ENCODE data around the gene CTNNA2. TPM values are rescaled to one million over a fixed set of nuclear protein-coding genes. Genes with fewer than 3 reads are reported as not detected.

The CTNNA2 gene
- total RNA-seq, 1 experiment from 2014 or later: 5.5 TPM

DNA sequence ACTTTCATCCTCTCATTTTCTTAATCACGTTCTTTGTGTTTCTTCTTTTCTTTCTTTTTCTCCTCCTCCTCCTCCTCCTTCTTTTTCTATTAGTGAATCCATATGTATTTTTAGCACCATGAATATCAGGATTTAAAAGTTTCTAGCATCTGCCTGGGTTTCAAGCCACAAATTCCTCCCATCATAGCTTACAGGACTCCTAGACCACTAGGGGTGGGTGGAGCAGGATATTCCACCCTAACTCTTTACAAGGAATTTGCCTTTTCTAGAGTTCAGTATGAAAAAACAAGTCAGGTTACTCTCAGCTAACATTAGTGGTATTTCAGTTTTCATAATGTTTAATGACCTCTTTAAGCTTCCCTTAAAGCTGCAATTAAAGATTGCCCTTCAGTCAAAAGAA lies 810.8 kb downstream of the CTNNA2 start:
- Histone ChIP-seq H3K4me1 (ENCODE audit: insufficient read depth, low read length) (peaks cover 7% of the 10 kb centered on the region; the same call in 1 of the 2 replicates), H3K14ac (ENCODE audit: insufficient read depth, low read length) (no peak overlapping the region), H3K9ac (ENCODE audit: extremely low read depth, insufficient read length, low read length) (no peak overlapping the region), H3K23me2 (ENCODE audit: insufficient read length, low read depth, low read length, poor library complexity, severe bottlenecking) (no peaks in the 10 kb centered on the region), H3K23ac (ENCODE audit: insufficient read length, low read depth, low read length) (no peak overlapping the region), H3K27ac (ENCODE audit: insufficient read length, low read depth, low read length) (no peak overlapping the region), H3K27me3 (ENCODE audit: insufficient read depth, low read length) (no peaks in the 10 kb centered on the region; the same call in 1 of the 2 replicates), H3K18ac (ENCODE audit: insufficient read length, low read depth, low read length) (no peak overlapping the region), H2AFZ (ENCODE audit: low read length) (no peak overlapping the region), H2AK5ac (ENCODE audit: insufficient read length, low read length) (no peak overlapping the region), H3K4me2 (ENCODE audit: insufficient read depth, insufficient read length, low read length) (no peak overlapping the region), H4K5ac (ENCODE audit: insufficient read length, low read depth, low read length) (no peak overlapping the region), H2BK20ac (ENCODE audit: low read depth, low read length, poor library complexity, severe bottlenecking) (no peak overlapping the region), H3K79me1 (ENCODE audit: insufficient read depth, low read depth, low read length, poor library complexity, severe bottlenecking) (no peaks in the 10 kb centered on the region), H3K56ac (ENCODE audit: insufficient read length, low read depth, low read length) (no peak overlapping the region), H3K9me3 (ENCODE audit: control insufficient read depth, low read depth, low read length) (no peaks in the 10 kb centered on the region), H2BK12ac (ENCODE audit: insufficient read length, low read depth, low read length) (no peak overlapping the region), H4K91ac (ENCODE audit: insufficient read length, low read depth, low read length) (no peak overlapping the region), H2BK15ac (ENCODE audit: low read depth, low read length) (no peak overlapping the region), H3T11ph (ENCODE audit: low read length) (no peak overlapping the region), H4K20me1 (ENCODE audit: control insufficient read depth, insufficient read depth, insufficient read length) (no peaks in the 10 kb centered on the region), H2BK120ac (ENCODE audit: low read depth, low read length, poor library complexity, severe bottlenecking) (no peak overlapping the region), H3K79me2 (ENCODE audit: insufficient read depth, low read length) (no peaks in the 10 kb centered on the region), H4K8ac (replicated peaks; ENCODE audit: insufficient read length, low read depth, low read length) (no peak overlapping the region), H3K4ac (ENCODE audit: low read depth, low read length) (no peak overlapping the region), H2BK5ac (ENCODE audit: insufficient read length, low read length) (no peak overlapping the region)
- no CpG with 5 or more reads among the region's 1 CpG for WGBS (ENCODE audit: extremely low coverage, insufficient read length, low lambda C conversion rate)
- no peak for DNase-seq
- peaks cover 19 to 36% of the 10 kb centered on the region in 2 experiments for H3K4me1 Mint-ChIP-seq
- H3K9me3 Mint-ChIP-seq: peaks cover 0 to 2% of the 10 kb centered on the region in 2 experiments; a peak in 2 of 5 replicates
- H3K27me3 Mint-ChIP-seq (ENCODE audit: low read depth): peaks cover 9% of the 10 kb centered on the region
- H3K36me3 Mint-ChIP-seq (ENCODE audit: insufficient read depth in 1 of 3, low read depth in 3 of 3): no peaks in the 10 kb centered on the region
- TF ChIP-seq, protein P1, sequence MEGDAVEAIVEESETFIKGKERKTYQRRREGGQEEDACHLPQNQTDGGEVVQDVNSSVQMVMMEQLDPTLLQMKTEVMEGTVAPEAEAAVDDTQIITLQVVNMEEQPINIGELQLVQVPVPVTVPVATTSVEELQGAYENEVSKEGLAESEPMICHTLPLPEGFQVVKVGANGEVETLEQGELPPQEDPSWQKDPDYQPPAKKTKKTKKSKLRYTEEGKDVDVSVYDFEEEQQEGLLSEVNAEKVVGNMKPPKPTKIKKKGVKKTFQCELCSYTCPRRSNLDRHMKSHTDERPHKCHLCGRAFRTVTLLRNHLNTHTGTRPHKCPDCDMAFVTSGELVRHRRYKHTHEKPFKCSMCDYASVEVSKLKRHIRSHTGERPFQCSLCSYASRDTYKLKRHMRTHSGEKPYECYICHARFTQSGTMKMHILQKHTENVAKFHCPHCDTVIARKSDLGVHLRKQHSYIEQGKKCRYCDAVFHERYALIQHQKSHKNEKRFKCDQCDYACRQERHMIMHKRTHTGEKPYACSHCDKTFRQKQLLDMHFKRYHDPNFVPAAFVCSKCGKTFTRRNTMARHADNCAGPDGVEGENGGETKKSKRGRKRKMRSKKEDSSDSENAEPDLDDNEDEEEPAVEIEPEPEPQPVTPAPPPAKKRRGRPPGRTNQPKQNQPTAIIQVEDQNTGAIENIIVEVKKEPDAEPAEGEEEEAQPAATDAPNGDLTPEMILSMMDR (conservative IDR thresholded peaks at IDR 0.05): peak; percentile 11; the same call in 1 of the 3 replicates
- H3K4me3 Mint-ChIP-seq: no peak overlapping the region
- H3K27ac Mint-ChIP-seq: no peak overlapping the region

All from H9 (cell line).